ENCODE data around the gene PRKD3.
A peak's percentile ranks its signal among the peaks of the same experiment; 100 is the strongest.

Gene PRKD3

DNA sequence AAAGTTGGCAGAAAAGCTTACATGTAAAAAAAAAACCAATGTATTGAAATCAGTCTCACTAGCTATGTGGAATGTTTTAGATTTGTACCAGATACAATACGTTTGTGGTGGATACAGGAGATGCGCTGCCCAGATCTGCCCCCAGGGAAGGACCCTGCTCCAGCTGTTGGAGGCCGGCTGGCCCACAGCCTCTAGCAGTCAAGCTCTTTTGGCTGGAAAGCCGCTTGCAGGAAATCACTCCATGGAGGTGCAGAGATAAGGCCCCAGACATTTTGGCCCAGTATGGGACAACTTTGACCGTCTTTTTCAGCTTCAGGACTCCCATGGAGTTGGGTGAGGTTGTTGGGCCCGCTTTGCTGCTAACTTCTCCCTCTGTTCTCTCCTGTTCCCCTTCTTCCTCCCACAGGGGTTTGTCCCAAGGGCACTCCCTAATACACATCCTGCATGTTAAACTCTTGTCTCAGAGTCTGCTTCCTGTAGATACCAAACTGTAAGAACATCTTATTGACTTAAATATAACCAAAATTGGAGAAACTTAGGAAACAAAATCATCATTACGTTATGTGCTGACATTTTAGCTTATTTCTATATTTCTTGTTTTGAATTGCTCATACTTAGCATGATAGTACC is 18.1 kb upstream of the PRKD3 start:
- no peak for DNase-seq

GRCh38 chr2:37340637-37341036 is 16.0 kb upstream of the PRKD3 start:
- DNase-seq: no peak

DNA sequence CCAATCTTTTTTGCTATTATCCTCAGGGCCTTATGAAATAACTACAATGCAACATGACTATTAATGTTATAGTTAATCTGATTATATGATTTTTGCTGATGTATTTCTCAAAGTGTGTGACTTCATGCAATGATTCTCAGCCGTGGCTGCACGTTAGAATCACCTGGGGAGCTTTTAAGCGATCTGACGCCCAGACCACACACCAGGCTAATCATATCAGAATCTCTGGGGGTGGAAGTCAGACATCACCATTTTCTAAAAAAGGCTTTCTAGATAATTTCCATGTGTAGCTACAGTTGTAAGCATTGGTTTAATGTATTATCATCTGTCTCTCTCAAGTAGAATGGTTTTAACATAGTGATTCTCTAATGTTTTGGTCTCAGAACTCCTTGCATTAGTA is 14.3 kb upstream of the PRKD3 start:
- no peak for DNase-seq

DNA sequence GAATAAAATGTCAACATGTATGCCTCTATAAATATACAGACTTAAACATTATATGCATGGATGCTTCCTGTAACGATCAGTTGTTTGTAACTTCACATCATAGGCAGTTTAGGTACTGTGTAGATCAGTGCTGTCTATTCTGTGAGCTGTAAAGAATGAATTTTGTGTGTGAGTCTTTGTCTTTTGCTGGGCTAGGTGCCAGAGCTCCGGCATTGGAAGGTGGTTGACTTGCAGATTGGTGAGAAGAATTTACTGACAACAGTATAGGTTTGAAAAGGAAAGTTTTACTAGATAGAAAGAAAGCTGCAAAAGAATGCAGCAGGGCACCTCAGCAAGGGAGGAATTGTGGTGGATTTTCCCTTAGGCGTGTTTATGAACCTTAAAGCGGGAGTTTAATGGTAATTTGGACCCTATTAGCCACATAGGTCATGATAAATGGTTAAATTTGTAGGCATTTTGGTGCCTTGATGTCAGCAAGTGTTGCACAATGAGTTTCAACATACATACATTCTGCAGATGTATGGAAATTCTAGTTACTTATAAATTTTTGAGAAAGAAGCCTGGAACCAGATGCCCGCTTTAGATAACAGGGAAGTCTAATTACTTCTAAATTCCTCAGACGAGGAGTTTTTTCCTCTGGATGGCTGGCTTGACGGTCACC is 13.1 kb upstream of the PRKD3 start:
- no peak for DNase-seq

GRCh38 chr2:37335604-37336003 is 11.0 kb upstream of the PRKD3 start:
- DNase-seq: no peak

DNA sequence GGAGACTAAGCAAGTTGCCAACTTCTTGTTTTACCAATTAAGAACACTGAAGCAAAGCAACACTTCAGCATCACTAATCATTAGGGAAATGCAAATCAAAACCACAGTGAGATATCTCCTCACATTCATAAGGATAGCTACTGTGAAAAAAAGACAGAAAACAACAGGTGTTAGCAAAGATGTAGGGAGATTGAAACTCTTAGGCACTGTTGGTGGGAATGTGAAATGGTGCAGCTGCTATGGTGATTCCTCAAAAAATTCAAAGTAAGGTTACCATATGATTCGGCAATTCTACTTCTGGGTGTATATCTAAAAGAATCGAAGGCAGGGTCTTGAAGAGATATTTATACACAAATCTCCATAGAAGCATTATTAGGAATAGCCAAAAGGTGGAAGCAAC is 8.6 kb upstream of the PRKD3 start:
- no peak for DNase-seq

DNA sequence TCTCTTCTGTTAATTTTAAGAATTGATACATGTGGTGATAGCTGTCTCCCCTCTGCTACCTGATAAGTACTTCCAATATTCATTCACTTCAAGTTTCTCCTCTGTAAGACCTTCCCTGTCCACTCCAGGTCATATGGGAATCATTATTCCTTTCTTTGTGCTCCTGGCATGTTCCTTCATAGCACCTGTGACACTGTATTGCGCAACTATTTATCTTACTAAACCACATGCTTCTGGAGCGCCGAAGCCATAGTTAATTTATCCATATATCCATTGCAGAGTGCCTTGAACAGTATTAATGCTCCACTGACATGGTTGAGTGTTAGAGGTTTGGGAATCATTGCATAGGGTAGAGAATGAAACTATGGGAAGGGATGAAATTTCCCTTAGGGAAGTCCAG is 7.9 kb upstream of the PRKD3 start:
- DNase-seq: no peak

DNA sequence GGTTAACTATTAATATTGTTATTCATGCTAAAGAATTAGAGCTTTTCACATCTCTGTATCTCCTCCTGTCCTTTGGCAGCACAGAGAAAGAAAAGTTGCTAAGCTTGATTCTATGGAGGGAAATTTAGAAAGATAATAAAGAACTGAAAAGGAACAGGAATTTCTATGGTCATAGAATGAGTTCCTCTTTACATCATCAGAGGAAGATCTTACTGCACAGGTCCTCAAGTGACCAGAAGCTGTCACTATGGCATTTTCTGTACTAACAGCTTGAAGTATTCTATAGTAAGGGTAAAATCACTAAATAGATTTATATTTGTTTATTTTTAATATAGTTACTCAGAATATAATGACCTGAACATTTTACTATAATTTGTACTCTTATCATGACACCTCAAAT is 6.0 kb upstream of the PRKD3 start:
- no peak for DNase-seq

GRCh38 chr2:37326866-37327634 is 2.4 kb upstream of the PRKD3 start:
- DNase-seq: no peak

GRCh38 chr2:37326285-37326684 is 1.7 kb upstream of the PRKD3 start:
- DNase-seq: no peak

DNA sequence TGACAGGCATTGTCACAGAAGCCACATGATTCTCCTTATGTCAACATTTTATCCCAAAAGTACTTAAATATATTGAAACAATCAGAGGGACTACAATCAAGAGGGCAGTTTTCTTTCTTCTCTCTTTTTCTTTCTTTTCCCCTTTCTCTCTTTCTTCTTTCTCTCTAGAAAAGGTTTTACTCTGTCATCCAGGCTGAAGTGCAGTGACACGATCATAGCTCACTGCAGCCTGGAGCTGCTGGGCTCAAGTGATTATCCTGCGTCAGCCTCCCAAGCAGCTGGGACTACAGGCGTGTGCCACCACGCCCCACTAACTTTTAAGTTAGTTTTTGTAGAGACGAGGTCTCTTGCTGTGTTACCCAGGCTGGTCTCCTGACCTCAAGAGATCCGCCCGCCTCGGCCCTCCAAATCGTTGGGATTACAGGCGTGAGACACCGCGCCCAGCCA is 1.0 kb upstream of the PRKD3 start:
- no peak for DNase-seq

- DNase-seq: peak in 1 of 2 experiments; percentile 81
These were observed 172 bp downstream of the PRKD3 start for GRCh38 chr2:37324536-37324785.

- peak; percentile 56 to 67 for DNase-seq
These were observed 675 bp downstream of the PRKD3 start for GRCh38 chr2:37323781-37324535.

DNA sequence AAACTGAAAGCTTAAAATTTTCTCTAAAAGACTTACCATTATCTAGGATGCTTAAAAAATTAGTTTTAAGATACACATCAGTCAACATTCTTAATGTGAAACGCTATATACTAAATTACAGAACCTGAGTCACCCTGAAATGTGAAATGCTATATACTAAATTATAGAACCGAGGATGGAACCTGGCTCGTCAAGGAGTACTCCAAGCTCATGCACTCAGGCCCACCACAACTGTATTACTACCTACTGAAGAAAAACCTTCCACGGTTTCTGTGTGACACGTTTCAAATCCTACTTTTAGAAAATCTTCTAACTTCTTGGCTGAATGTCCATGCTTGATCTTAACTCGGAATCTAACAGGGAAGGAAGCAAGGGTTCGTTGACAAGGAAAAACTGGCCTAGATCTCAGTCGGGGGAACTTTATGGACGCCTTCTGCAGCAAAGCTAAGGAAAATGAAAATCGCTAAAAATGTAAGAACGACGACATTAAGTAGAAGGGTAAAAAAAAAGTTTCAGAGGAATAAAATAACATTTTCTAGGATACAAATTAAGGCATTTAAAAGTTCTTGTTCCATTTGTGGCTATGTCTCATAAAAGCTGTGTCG is 1.4 kb downstream of the PRKD3 start:
- DNase-seq: no peak

GRCh38 chr2:37322368-37322767 is 2.3 kb downstream of the PRKD3 start:
- DNase-seq: no peak

DNA sequence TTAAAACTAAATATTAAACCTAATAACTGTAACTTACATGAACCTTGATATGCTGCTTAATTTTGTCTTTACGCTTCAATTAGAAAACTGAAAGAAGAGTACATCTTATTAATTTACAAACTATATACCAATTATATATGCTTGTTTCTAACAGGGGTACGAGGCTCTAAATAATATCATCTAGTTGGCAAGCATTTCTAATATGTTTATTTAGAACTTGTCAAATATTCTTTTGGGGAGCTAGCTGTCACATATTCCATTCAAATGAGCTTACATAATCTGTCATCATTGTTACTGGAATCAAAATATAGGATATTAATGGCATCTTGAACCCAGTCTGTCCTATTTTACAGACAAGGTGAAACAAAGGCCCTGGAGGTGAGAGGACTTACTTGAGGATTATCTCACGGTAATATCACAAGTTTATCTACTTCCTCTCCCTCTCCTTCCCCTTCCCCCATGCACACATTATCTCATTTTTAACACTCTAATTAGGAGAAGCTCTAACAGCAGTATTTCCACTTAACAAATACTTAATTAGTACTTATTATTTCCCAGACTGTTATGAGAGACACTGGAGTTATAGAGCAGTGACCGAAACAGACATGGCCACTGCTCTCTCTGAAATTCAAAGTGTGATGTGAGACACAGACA is 3.5 kb downstream of the PRKD3 start:
- no peak for DNase-seq

DNA sequence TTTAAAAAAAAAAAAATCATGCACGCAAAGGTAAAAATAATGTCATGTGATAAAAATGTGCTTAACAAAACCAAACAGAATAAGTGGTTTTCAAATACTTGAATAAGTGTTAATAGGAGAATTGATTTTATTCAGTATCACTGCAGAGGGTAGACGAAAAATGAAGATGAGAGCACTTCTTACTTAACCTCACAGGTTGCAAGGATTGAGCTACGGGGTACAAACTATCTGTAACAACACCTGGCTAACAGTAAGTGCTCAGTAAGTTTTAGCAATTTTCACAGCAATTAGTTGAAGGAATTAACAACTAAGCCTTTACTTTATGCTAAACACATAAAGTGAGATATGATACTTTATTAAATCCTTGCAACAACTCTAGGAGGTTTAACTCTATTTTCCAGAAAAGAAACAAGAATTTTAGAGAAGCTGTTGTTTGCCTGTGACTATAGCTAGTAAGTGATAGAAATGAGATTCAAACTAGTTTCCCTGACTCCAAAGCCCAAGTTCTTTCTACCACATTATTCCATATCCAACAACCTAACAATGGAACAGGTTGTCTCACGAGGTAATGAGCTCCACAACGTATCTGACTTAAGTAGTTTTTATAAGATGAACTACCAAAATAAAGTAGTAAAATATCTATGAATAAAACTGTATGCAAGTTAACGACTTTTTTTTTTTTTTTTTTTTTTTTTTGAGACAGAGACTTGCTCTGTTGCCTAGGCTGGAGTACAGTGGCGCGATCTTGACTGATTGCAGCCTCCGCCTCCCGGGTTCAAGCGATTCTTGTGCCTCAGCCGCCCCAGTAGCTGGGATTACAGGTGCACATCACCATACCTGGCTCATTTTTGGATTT is 4.7 kb downstream of the PRKD3 start:
- DNase-seq: no peak

- DNase-seq: no peak
These were observed 6.2 kb downstream of the PRKD3 start for GRCh38 chr2:37318401-37318800.

DNA sequence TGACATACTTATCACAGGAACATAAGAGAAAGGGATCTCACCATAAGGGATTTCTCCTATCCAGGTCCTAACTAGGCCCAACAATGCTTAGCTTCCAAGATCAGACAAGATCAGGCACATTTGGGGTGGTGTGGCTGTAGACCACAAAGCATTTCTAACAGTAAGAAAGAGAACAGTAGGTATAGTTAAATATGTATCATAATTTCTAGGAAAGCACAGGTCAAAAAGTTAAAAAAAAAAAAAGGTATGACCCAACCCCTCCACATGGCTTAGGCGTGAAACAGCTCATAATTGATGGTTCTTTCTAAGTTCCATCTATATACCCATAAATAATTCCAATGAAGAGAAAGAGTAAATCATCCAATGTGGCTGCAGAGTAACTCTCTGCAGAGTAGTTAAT is 6.9 kb downstream of the PRKD3 start:
- DNase-seq: no peak

- DNase-seq: no peak
These were observed 8.5 kb downstream of the PRKD3 start for GRCh38 chr2:37316181-37316580.

DNA sequence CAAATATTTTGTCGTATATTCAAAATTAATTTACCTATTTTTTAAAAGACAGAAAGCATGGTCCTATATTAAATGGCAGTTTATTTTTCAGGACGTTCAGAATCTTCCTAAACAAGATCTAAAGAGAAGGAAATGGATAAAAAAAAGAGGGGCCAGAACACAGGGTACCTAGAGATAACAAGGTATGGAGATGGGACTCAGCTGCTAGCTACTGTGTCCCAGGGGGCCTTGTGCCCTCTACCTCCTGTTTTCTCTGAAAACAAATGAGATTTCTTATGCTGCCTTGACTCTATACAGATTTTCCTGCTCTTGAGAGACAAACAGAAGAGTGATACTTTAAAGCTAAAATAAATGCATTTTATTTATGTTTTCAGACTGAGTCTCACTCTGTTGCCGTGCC is 9.3 kb downstream of the PRKD3 start:
- no peak for DNase-seq

DNA sequence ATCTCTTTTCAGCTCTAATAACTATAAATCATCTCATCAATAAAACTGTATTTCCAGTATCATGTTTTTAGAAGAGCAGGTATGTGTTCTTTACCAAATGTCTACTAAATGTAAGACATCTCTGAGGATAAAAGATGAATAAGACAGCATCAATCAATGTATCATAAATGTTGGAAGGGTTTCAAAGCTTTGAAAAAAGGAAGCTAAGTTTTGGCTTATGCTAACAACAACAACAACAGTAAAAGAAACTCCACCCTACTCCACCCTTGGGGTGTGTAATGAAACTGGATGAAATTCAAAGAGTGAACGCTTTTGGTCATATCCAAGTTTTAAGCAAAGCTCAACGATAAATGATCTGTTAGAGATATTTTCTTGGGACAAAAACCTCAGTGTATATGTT is 17.1 kb downstream of the PRKD3 start:
- no peak for DNase-seq
